ENCODE results near the gene ALG11. TPM values are rescaled to one million over a fixed set of nuclear protein-coding genes. Genes with fewer than 3 reads are reported as not detected.

ALG11 gene
- polyA plus RNA-seq, 4 donors = 1.4 to 25.9 (median 4.9) TPM

GRCh38 chr13:51988988-51989618 is 23.1 kb upstream of the ALG11 start:
- H3K9me3 ChIP-seq (ENCODE audit: control insufficient read depth in 2 of 2, insufficient read depth in 1 of 2, low read depth in 1 of 2, low read length in 1 of 2) = no peaks in the 10 kb centered on the region
- H3K36me3 ChIP-seq (ENCODE audit: control insufficient read depth in 3 of 3, insufficient read depth in 2 of 3, low read depth in 1 of 3, low read length in 3 of 3) = peaks cover 0 to 4% (median 0%) of the 10 kb centered on the region in 3 donors
- DNase-seq = no peak
- H3K27me3 ChIP-seq (ENCODE audit: control insufficient read depth in 3 of 3, insufficient read depth in 3 of 3, low read length in 3 of 3) = no peaks in the 10 kb centered on the region
- 74 to 86% (median 84%) methylated on average over 3 of the region's 3 CpGs for WGBS, 3 donors
- no peak overlapping the region for H3K27ac ChIP-seq (ENCODE audit: low read depth in 1 of 3, low read length in 2 of 3)
- H3K4me3 ChIP-seq (ENCODE audit: low read depth in 1 of 3, low read length in 3 of 3) = no peak overlapping the region
- FAIRE-seq = no peak
- H3K4me1 ChIP-seq (ENCODE audit: control insufficient read depth in 3 of 3, insufficient read depth in 2 of 3, low read depth in 1 of 3, low read length in 2 of 3) = no peaks in the 10 kb centered on the region

GRCh38 chr13:51993713-51994112 is 18.5 kb upstream of the ALG11 start:
- Histone ChIP-seq H3K9me3 (ENCODE audit: control insufficient read depth in 2 of 2, insufficient read depth in 1 of 2, low read depth in 1 of 2, low read length in 1 of 2) (no peaks in the 10 kb centered on the region), H3K36me3 (ENCODE audit: control insufficient read depth in 3 of 3, insufficient read depth in 2 of 3, low read depth in 1 of 3, low read length in 3 of 3) (peaks cover 0 to 12% (median 2%) of the 10 kb centered on the region in 3 donors), H3K4me1 (ENCODE audit: control insufficient read depth in 3 of 3, insufficient read depth in 2 of 3, low read depth in 1 of 3, low read length in 2 of 3) (peaks cover 5 to 38% (median 6%) of the 10 kb centered on the region in 3 donors), H3K27me3 (ENCODE audit: control insufficient read depth in 3 of 3, insufficient read depth in 3 of 3, low read length in 3 of 3) (no peaks in the 10 kb centered on the region), H3K4me3 (ENCODE audit: low read depth in 1 of 3, low read length in 3 of 3) (no peak overlapping the region), H3K27ac (ENCODE audit: low read depth in 1 of 3, low read length in 2 of 3) (no peak overlapping the region)
- 89 to 92% (median 91%) methylated on average over 2 of the region's 2 CpGs for WGBS, 3 donors
- FAIRE-seq = no peak
- no peak for DNase-seq

- H3K27ac ChIP-seq (ENCODE audit: low read depth in 1 of 3, low read length in 2 of 3) = peak overlapping the region; percentile 27 to 68 (median 32)
- WGBS, 3 donors = 41 to 50% (median 45%) methylated on average over 9 of the region's 9 CpGs
These were observed 16.3 kb upstream of the ALG11 start for GRCh38 chr13:51995677-51996551.

GRCh38 chr13:51996641-51997040 is 15.6 kb upstream of the ALG11 start:
- FAIRE-seq = no peak
- Histone ChIP-seq H3K27me3 (ENCODE audit: control insufficient read depth in 3 of 3, insufficient read depth in 3 of 3, low read length in 3 of 3) (no peaks in the 10 kb centered on the region), H3K4me3 (ENCODE audit: low read depth in 1 of 3, low read length in 3 of 3) (no peak overlapping the region), H3K27ac (ENCODE audit: low read depth in 1 of 3, low read length in 2 of 3) (peak overlapping the region in 2 of 3 donors; percentile 27 to 79), H3K9me3 (ENCODE audit: control insufficient read depth in 2 of 2, insufficient read depth in 1 of 2, low read depth in 1 of 2, low read length in 1 of 2) (no peaks in the 10 kb centered on the region), H3K4me1 (ENCODE audit: control insufficient read depth in 3 of 3, insufficient read depth in 2 of 3, low read depth in 1 of 3, low read length in 2 of 3) (peaks cover 5 to 63% (median 11%) of the 10 kb centered on the region in 3 donors), H3K36me3 (ENCODE audit: control insufficient read depth in 3 of 3, insufficient read depth in 2 of 3, low read depth in 1 of 3, low read length in 3 of 3) (peaks cover 0 to 8% (median 2%) of the 10 kb centered on the region in 3 donors)
- DNase-seq = no peak
- 86 to 92% (median 89%) methylated on average over 4 of the region's 4 CpGs for WGBS, 3 donors

More at GRCh38 chr13:51995677-51996551, 16.3 kb upstream of the ALG11 start:
- Histone ChIP-seq H3K36me3 (ENCODE audit: control insufficient read depth in 3 of 3, insufficient read depth in 2 of 3, low read depth in 1 of 3, low read length in 3 of 3) (peaks cover 0 to 9% (median 2%) of the 10 kb centered on the region in 3 donors), H3K4me3 (ENCODE audit: low read depth in 1 of 3, low read length in 3 of 3) (no peak overlapping the region), H3K27me3 (ENCODE audit: control insufficient read depth in 3 of 3, insufficient read depth in 3 of 3, low read length in 3 of 3) (no peaks in the 10 kb centered on the region), H3K4me1 (ENCODE audit: control insufficient read depth in 3 of 3, insufficient read depth in 2 of 3, low read depth in 1 of 3, low read length in 2 of 3) (peaks cover 5 to 60% (median 11%) of the 10 kb centered on the region in 3 donors), H3K9me3 (ENCODE audit: control insufficient read depth in 2 of 2, insufficient read depth in 1 of 2, low read depth in 1 of 2, low read length in 1 of 2) (no peaks in the 10 kb centered on the region)
- DNase-seq (peak in 1 of 2 donors; percentile 77), FAIRE-seq (no peak)

- Histone ChIP-seq H3K9me3 (ENCODE audit: control insufficient read depth in 2 of 2, insufficient read depth in 1 of 2, low read depth in 1 of 2, low read length in 1 of 2) (no peaks in the 10 kb centered on the region), H3K27me3 (ENCODE audit: control insufficient read depth in 3 of 3, insufficient read depth in 3 of 3, low read length in 3 of 3) (no peaks in the 10 kb centered on the region), H3K4me3 (ENCODE audit: low read depth in 1 of 3, low read length in 3 of 3) (no peak overlapping the region), H3K4me1 (ENCODE audit: control insufficient read depth in 3 of 3, insufficient read depth in 2 of 3, low read depth in 1 of 3, low read length in 2 of 3) (peaks cover 5 to 66% (median 11%) of the 10 kb centered on the region in 3 donors), H3K36me3 (ENCODE audit: control insufficient read depth in 3 of 3, insufficient read depth in 2 of 3, low read depth in 1 of 3, low read length in 3 of 3) (peaks cover 0 to 8% (median 2%) of the 10 kb centered on the region in 3 donors), H3K27ac (ENCODE audit: low read depth in 1 of 3, low read length in 2 of 3) (peak overlapping the region in 1 of 3 donors; percentile 79)
- DNase-seq (no peak), FAIRE-seq (no peak)
- 93 to 95% (median 94%) methylated on average over 2 of the region's 2 CpGs for WGBS, 3 donors
These were observed 15.0 kb upstream of the ALG11 start for GRCh38 chr13:51997186-51997585.

- 48 to 65% (median 57%) methylated on average over 8 of the region's 8 CpGs for whole genome bisulfite sequencing, 3 donors
- DNase-seq (peak; percentile 74 to 76), FAIRE-seq (no peak)
- Histone ChIP-seq H3K4me1 (ENCODE audit: control insufficient read depth in 3 of 3, insufficient read depth in 2 of 3, low read depth in 1 of 3, low read length in 2 of 3) (peaks cover 5 to 69% (median 11%) of the 10 kb centered on the region in 3 donors), H3K36me3 (ENCODE audit: control insufficient read depth in 3 of 3, insufficient read depth in 2 of 3, low read depth in 1 of 3, low read length in 3 of 3) (peaks cover 0 to 8% (median 2%) of the 10 kb centered on the region in 3 donors), H3K27ac (ENCODE audit: low read depth in 1 of 3, low read length in 2 of 3) (peak overlapping the region in 1 of 3 donors; percentile 79), H3K27me3 (ENCODE audit: control insufficient read depth in 3 of 3, insufficient read depth in 3 of 3, low read length in 3 of 3) (no peaks in the 10 kb centered on the region), H3K9me3 (ENCODE audit: control insufficient read depth in 2 of 2, insufficient read depth in 1 of 2, low read depth in 1 of 2, low read length in 1 of 2) (no peaks in the 10 kb centered on the region), H3K4me3 (ENCODE audit: low read depth in 1 of 3, low read length in 3 of 3) (no peak overlapping the region)
These were observed 14.4 kb upstream of the ALG11 start for GRCh38 chr13:51997641-51998330.

- no peaks in the 10 kb centered on the region for H3K27me3 ChIP-seq (ENCODE audit: control insufficient read depth in 3 of 3, insufficient read depth in 3 of 3, low read length in 3 of 3)
- H3K27ac ChIP-seq (ENCODE audit: low read depth in 1 of 3, low read length in 2 of 3) = peak overlapping the region in 2 of 3 donors; percentile 11 to 79
- FAIRE-seq (no peak), DNase-seq (no peak)
- 51 to 60% (median 54%) methylated on average over 6 of the region's 6 CpGs for WGBS, 3 donors
- H3K36me3 ChIP-seq (ENCODE audit: control insufficient read depth in 3 of 3, insufficient read depth in 2 of 3, low read depth in 1 of 3, low read length in 3 of 3) = peaks cover 0 to 10% (median 2%) of the 10 kb centered on the region in 3 donors
- no peak overlapping the region for H3K4me3 ChIP-seq (ENCODE audit: low read depth in 1 of 3, low read length in 3 of 3)
- H3K4me1 ChIP-seq (ENCODE audit: control insufficient read depth in 3 of 3, insufficient read depth in 2 of 3, low read depth in 1 of 3, low read length in 2 of 3) = peaks cover 8 to 79% (median 11%) of the 10 kb centered on the region in 3 donors
- H3K9me3 ChIP-seq (ENCODE audit: control insufficient read depth in 2 of 2, insufficient read depth in 1 of 2, low read depth in 1 of 2, low read length in 1 of 2) = no peaks in the 10 kb centered on the region
These were observed 13.3 kb upstream of the ALG11 start for GRCh38 chr13:51998723-51999509.

Measured in small intestine (tissue), 7 donors.